HL-60/S4 treated with phorbol 12-myristate 13-acetate at 8.2 ng/mL for 4 days and 3 days (cell line): Measurements from ENCODE around the gene FES.
"Not testable (repeated sequence)": the region's sequence is repeated elsewhere in the genome, so short reads cannot be mapped to it uniquely, and the experiment has no call there.

ENCODE experiments used
- in situ Hi-C: fragments of 300-500 bp; cut with MboI; formaldehyde crosslinking; loops from 2 replicates; pipeline ENCODE4 v1.15.0; 2022; ENCODE audit warnings: low sequenced_read_pairs

FES gene

GRCh38 chr15:90883976-90884718, at the start of gene FES:
Gene FES, plus strand, starts transcription at chr15:90884504. Its CDS starts 542 bp downstream, at chr15:90885046.
- in situ Hi-C loops: loop anchor here (25.0 kb wide), 2 partner anchors 172 to 372 kb away; partner anchors contain the start of gene BLM

DNA sequence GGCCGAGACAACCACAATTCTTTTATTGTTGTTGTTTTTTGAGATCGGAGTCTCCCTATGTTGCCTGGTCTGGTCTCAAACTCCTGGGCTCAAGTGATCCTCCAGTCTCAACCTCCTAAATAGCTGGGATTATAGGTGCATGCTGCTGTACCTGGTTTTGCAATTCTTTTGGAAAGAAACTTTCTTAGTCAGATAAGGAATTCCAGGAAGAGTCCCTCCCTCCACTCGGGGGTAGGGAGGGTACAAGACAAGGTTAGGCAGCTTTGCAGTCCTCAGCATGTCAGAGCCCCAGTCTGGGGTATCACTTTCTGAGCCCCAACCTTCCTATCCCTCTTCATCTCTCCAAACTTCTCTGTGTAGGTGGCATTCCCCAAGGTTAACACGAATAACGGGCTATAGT, 49.7 kb upstream of the FES start:
- in situ Hi-C loops: no loop called here

DNA sequence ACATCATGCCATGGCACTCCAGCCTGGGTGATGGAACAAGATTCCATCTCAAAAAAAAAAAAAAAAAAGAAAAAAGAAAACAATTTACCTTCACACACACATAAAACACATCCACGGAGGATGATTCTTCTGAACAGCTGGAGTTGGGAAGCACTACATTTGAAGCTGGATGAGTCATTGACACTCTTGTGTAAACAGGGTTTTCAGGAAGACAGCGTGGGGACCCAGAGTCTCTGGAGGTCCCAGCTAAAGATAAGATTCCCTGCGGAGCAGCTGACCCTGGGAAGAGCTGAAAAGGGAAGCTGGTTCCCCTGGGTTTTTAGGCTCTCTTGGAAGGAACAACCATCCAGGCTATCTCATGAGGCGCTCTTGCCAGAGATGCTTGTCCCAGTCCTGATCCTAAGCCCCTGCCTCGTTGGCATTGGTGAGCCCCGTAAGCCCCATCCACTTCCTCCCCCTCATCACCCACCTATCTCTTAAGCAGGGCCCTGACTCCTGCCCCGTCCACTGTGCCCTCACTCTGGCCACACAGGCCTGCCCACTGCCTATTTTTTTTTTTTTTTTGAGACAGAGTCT, 47.9 kb upstream of the FES start:
- in situ Hi-C loops: no loop called here

DNA sequence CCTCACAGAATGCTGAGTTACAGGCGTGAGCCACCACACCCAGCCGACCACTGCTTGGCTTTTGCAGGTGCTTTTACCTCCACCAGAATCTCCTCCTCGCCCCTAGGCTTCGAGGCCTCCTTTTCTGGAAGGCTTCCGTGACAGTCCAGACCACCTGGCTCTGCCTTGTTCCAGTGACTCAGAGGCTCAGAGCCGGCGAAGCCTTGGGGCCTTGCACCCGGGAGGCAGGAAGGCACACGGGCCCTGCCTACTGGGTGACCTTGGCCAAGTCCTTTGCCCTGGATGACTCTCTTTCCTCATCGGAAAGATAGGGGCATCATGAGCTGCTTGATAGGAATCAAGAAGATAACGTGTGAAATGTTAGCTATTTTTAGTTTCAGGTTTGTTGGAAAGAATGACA, 47.2 kb upstream of the FES start:
- in situ Hi-C loops: no loop called here

DNA sequence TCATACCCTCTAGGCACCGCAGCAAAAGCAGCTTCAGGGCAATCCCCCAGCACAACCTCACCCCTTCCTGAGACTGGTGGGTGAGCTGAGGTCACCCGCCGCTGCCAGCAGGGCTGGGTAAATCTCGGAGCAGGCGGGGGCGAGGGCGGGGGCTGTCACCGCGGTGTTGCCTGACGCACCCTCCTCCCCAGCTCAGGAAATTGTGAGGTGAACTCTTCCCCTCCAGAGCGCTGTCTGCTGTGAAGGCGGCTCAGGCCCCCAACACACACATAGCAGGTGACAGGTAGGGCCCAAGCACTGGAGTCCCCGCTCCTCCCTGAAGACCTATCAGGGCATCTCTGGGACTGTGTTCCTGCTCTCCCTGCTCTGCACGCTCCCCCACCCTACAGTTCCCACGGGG, 46.2 kb upstream of the FES start:
- in situ Hi-C loops: no loop called here

- in situ Hi-C loops: no loop called here
These were observed 45.8 kb upstream of the FES start for GRCh38 chr15:90838544-90838943.

DNA sequence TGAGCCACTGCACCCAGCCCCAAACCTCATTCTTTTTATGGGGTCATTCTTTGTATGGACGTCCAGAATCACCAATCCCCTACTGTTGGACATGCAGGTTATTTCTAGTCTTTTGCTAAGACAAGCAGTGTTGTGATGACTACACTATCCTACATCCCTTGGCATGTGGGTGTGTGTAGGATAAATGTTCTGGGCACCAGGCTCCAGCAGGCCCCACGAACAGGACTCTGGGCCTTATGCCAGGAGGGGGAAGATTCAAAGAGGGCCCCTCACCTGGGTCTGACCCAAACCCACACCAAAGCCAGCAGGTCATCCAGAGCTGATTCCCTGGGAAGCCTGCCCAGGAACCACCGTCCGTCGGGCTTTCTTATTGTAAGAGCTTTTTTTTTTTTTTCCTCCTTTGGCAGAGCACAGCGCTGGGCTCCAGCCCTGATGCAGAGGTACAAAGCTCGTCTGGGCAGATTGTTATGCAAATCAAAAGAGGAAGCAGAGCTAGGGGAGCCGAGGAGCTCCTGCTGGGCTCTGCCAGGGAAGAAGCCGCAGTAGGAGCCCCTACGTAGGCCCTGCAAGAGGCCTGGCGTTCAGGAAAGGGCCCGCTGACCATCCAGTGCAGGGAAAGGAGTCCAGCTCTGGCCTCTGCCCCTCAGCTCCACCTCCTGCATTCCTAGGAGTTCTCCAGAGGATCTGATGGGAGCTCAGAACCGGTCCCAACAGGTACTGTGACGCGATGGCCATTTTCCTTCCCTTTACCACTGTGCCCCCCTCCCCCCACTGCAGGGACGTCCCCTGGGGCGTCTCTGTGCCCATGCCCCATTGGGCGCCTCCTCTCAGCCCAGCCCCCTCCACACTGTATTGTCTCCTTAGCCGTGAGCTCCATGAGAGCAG, 44.9 kb upstream of the FES start:
- in situ Hi-C loops: no loop called here

GRCh38 chr15:90840157-90840855, 44.0 kb upstream of the FES start:
- in situ Hi-C loops: no loop called here

DNA sequence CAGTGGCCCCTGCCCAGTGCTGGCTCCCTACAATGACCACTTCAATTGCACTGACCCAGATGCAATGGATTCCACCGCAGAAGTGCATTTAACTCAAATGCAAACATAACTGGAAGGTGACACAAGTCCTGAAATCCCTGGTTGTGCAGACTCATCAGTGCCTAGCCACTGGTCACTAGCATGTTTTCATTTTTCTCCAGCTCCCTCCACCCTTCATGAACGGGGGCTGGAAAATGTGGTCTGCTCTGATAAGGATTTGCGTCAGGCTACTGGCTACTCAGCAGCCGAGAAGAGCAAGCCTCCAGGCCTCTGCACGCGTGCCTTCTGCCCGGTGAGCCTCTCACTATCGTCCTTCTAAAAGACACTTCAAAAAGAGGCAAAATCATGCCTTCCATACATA, 43.4 kb upstream of the FES start:
- in situ Hi-C loops: no loop called here

- in situ Hi-C loops: no loop called here
These were observed 39.6 kb upstream of the FES start for GRCh38 chr15:90844696-90845095.

GRCh38 chr15:90845201-90845949, 38.9 kb upstream of the FES start:
- in situ Hi-C loops: no loop called here

GRCh38 chr15:90849424-90849823, 34.9 kb upstream of the FES start:
- in situ Hi-C loops: not testable (repeated sequence)

DNA sequence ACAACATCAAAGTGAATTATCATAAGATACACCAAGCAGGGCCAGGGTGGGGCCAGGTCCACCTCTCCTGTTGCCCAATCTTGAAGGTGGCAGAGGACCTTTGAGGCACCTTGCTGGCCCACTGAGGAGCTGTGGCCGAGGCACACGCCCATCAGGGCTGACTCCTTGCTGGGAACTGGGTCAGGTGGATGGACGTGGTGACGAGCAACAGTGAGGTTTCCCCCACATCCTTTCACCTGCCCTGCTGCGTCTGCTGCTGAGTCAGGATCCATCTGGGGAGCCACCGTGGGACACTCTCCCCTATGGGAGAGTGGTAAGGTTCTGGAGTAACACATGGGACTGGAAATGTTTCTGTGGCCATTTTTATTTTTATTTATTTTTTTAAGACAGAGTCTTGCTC, 33.2 kb upstream of the FES start:
- in situ Hi-C loops: no loop called here

GRCh38 chr15:90851940-90852339, 32.4 kb upstream of the FES start:
- in situ Hi-C loops: no loop called here

- in situ Hi-C loops: no loop called here
These were observed 29.2 kb upstream of the FES start for GRCh38 chr15:90855139-90855538.

- in situ Hi-C loops: no loop called here
These were observed 27.0 kb upstream of the FES start for GRCh38 chr15:90857337-90857736.

DNA sequence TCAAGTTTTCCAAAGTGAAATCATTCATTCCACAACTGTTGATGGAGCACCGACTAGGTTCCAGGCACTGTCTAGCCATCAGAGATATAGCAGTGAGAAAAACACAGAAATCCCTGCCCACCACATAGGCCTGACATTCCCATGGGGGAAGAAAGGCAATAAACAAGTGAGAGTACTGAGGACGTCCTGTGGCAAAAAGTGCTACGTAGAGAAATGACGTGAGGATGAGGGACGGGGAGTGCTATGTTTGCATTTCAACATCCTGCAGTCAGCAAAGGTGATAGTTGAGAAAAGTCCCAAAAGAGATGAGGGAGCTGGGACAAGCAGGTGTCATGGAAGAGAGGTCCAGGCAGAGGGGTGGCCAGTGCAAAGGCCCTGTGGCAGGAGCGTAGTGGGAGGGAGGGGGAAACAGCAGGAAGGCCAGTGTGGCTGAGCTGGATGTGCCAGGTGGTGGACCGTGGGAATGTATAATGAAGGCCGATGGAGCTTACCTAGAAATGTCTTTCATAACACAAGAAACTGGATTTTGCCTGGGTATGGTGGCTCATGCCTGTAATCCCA, 26.3 kb upstream of the FES start:
- in situ Hi-C loops: no loop called here

GRCh38 chr15:90859234-90860131, 24.8 kb upstream of the FES start:
- in situ Hi-C loops: no loop called here

DNA sequence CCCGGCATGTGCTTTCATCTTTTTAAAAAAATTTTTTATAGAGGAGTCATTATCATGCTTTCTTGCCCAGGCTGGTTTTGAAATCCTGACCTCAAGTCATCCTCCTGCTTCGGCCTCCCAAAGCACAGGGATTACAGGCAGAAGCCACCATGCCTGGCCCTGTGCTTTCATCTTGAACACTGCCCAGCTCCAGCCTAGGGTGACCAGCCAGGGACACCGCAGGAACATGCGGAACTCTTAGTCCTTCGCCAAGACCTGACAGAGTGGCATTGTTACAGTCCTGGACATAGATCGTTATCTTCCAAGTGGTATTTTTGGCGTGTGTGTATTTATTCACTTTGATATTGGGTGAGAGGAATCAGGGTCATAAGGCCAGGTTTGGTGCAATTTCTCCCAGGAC, 23.9 kb upstream of the FES start:
- in situ Hi-C loops: no loop called here
